OCI-LY3 (cell line): ENCODE results near the gene FRMD4A.

ENCODE experiments used
- H2AFZ ChIP-seq: fragments of 200-600, 300-600 bp; shearing (Covaris generic); 2 replicates; pipeline ENCODE4 v1.6.0; 2014; ENCODE audit warnings: antibody characterized with exemption, low read depth, low read length
- H3K27ac ChIP-seq: fragments of 200-600, 300-600 bp; sonication (generic); 2 replicates; pipeline ENCODE4 v1.5.1; 2014; ENCODE audit warnings: mild to moderate bottlenecking, low read length, moderate library complexity, mixed read lengths
- H3K27me3 ChIP-seq: fragments of 200-600, 300-600 bp; sonication (generic); 2 replicates; pipeline ENCODE4 v1.6.1; 2014; ENCODE audit warnings: low read depth, low read length, mixed read lengths
- H3K36me3 ChIP-seq: fragments of 200-600, 300-600 bp; sonication (generic); replicated peaks from 2 replicates; pipeline ENCODE3; 2014; ENCODE audit warnings: low read depth, low read length, mixed read lengths
- H3K4me1 ChIP-seq: fragments of 300-600, 200-600 bp; sonication (generic); 2 replicates; pipeline ENCODE4 v1.6.1; 2014; ENCODE audit warnings: low read length, mixed read lengths
- H3K4me2 ChIP-seq: fragments of 200-600, 300-600 bp; sonication (generic); 2 replicates; pipeline ENCODE4 v1.6.1; 2014; ENCODE audit warnings: low read length, mixed read lengths
- H3K4me3 ChIP-seq: fragments of 300-600, 200-600 bp; sonication (generic); 2 replicates; pipeline ENCODE4 v1.5.1; 2014; ENCODE audit warnings: antibody characterized with exemption, mild to moderate bottlenecking, low read length, moderate library complexity
- H3K79me2 ChIP-seq: fragments of 300-600, 200-600 bp; shearing (Covaris generic); 2 replicates; pipeline ENCODE4 v1.6.1; 2014; ENCODE audit warnings: mild to moderate bottlenecking, low read length, mixed read lengths
- H3K9ac ChIP-seq: fragments of 300-600, 200-600 bp; shearing (Covaris generic); 2 replicates; pipeline ENCODE4 v1.6.0; 2014; ENCODE audit warnings: mild to moderate bottlenecking, low read length, moderate library complexity
- H3K9me3 ChIP-seq: fragments of 200-600, 300-600 bp; shearing (Covaris generic); 2 replicates; pipeline ENCODE4 v1.6.1; 2014; ENCODE audit warnings: low read length, mixed read lengths; ENCODE audit not compliant: insufficient read depth
- H4K20me1 ChIP-seq: fragments of 200-600, 300-600 bp; sonication (generic); 2 replicates; pipeline ENCODE4 v1.6.1; 2016; ENCODE audit warnings: low read length, mixed read lengths; ENCODE audit not compliant: insufficient read depth
- CTCF ChIP-seq: fragments of 200-600, 300-600 bp; sonication (generic); IDR thresholded peaks from 2 replicates; pipeline ENCODE4 v1.5.1; 2014; ENCODE audit warnings: antibody characterized with exemption, low read length, low read depth
- EZH2phosphoT487 ChIP-seq: fragments of 200-600 bp; shearing (Covaris generic); IDR thresholded peaks from 2 replicates; pipeline ENCODE4 v1.6.1; 2018; ENCODE audit warnings: antibody characterized with exemption, mixed run types, low read depth

The FRMD4A gene

GRCh38 chr10:13721486-13721885 is 609.2 kb downstream of the FRMD4A start:
- no peak overlapping the region for H3K4me2 ChIP-seq
- TF ChIP-seq CTCF (no peak), EZH2phosphoT487 (no peak)
- H3K4me3 ChIP-seq = no peak overlapping the region
- no peaks in the 10 kb centered on the region for H3K79me2 ChIP-seq
- peaks cover 29% of the 10 kb centered on the region for H3K4me1 ChIP-seq
- H3K36me3 ChIP-seq = no peaks in the 10 kb centered on the region
- no peaks in the 10 kb centered on the region for H3K9me3 ChIP-seq
- no peak overlapping the region for H3K9ac ChIP-seq
- H2AFZ ChIP-seq = no peak overlapping the region
- no peak overlapping the region for H3K27ac ChIP-seq
- H4K20me1 ChIP-seq = no peaks in the 10 kb centered on the region
- H3K27me3 ChIP-seq = no peaks in the 10 kb centered on the region

GRCh38 chr10:13720699-13721098 is 610.0 kb downstream of the FRMD4A start:
- H3K4me2 ChIP-seq = no peak overlapping the region
- no peaks in the 10 kb centered on the region for H3K36me3 ChIP-seq
- H3K4me3 ChIP-seq = no peak overlapping the region
- no peak overlapping the region for H2AFZ ChIP-seq
- no peak overlapping the region for H3K27ac ChIP-seq
- no peaks in the 10 kb centered on the region for H4K20me1 ChIP-seq
- H3K4me1 ChIP-seq = peaks cover 29% of the 10 kb centered on the region
- TF ChIP-seq EZH2phosphoT487 = no peak
- no peak for TF ChIP-seq CTCF
- no peaks in the 10 kb centered on the region for H3K9me3 ChIP-seq
- no peaks in the 10 kb centered on the region for H3K79me2 ChIP-seq
- no peaks in the 10 kb centered on the region for H3K27me3 ChIP-seq
- H3K9ac ChIP-seq = no peak overlapping the region

GRCh38 chr10:13719425-13719824 is 611.3 kb downstream of the FRMD4A start:
- Histone ChIP-seq H3K79me2 (no peaks in the 10 kb centered on the region), H4K20me1 (no peaks in the 10 kb centered on the region), H3K27me3 (no peaks in the 10 kb centered on the region), H3K4me3 (no peak overlapping the region), H3K4me2 (peak overlapping the region; percentile 99), H3K9me3 (no peaks in the 10 kb centered on the region), H3K4me1 (peaks cover 34% of the 10 kb centered on the region), H3K27ac (peak overlapping the region; percentile 82), H3K9ac (peak overlapping the region; percentile 63; the same call in 1 of the 2 replicates), H2AFZ (no peak overlapping the region), H3K36me3 (no peaks in the 10 kb centered on the region)
- TF ChIP-seq EZH2phosphoT487 (no peak), CTCF (no peak)

- H4K20me1 ChIP-seq = no peaks in the 10 kb centered on the region
- peak overlapping the region; percentile 99 for H3K4me2 ChIP-seq
- H3K9me3 ChIP-seq = no peaks in the 10 kb centered on the region
- peaks cover 39% of the 10 kb centered on the region for H3K4me1 ChIP-seq
- no peak overlapping the region for H2AFZ ChIP-seq
- peak overlapping the region; percentile 75 for H3K4me3 ChIP-seq
- TF ChIP-seq CTCF (no peak), EZH2phosphoT487 (no peak)
- no peaks in the 10 kb centered on the region for H3K36me3 ChIP-seq
- no peaks in the 10 kb centered on the region for H3K27me3 ChIP-seq
- peak overlapping the region; percentile 82 for H3K27ac ChIP-seq
- H3K79me2 ChIP-seq = no peaks in the 10 kb centered on the region
- peak overlapping the region; percentile 63 for H3K9ac ChIP-seq
Measured at GRCh38 chr10:13718820-13719219, 611.9 kb downstream of the FRMD4A start.
